Mesendoderm (in vitro differentiated cells): ENCODE data around the gene PHAF1.

Experiments used
- DNase-seq: peaks from one replicate; pipeline ENCODE4 v3.0.0; 2013
- H2AK5ac ChIP-seq: 2 replicates; pipeline ENCODE4 v1.6.1; 2013; ENCODE audit warnings: low read length, inconsistent platforms
- H2BK120ac ChIP-seq: 2 replicates; pipeline ENCODE4 v1.6.1; 2013; ENCODE audit warnings: low read depth, mild to moderate bottlenecking, low read length, moderate library complexity, mixed read lengths
- H2BK15ac ChIP-seq: replicated peaks from 2 replicates; pipeline ENCODE4 v1.6.1; 2013; ENCODE audit warnings: low read depth, mild to moderate bottlenecking, moderate library complexity
- H2BK5ac ChIP-seq: 2 replicates; pipeline ENCODE4 v1.6.1; 2013; ENCODE audit warnings: low read length, inconsistent platforms
- H3K18ac ChIP-seq: 2 replicates; pipeline ENCODE4 v1.6.1; 2013; ENCODE audit warnings: mild to moderate bottlenecking, low read length, mixed read lengths
- H3K23ac ChIP-seq: one replicate; pipeline ENCODE4 v1.6.1; 2013; ENCODE audit warnings: low read length
- H3K27ac ChIP-seq: 2 replicates; pipeline ENCODE4 v1.5.1; 2013; ENCODE audit warnings: low read depth, mild to moderate bottlenecking, inconsistent platforms, low read length, moderate library complexity
- H3K27me3 ChIP-seq: 2 replicates; pipeline ENCODE4 v1.6.1; 2013; ENCODE audit warnings: low read length, control low read depth, mild to moderate bottlenecking, inconsistent platforms; ENCODE audit not compliant: insufficient read depth, poor library complexity
- H3K36me3 ChIP-seq: 2 replicates; pipeline ENCODE4 v1.6.1; 2013; ENCODE audit warnings: low read length, inconsistent platforms; ENCODE audit not compliant: control insufficient read depth, insufficient read depth
- H3K4ac ChIP-seq: one replicate; pipeline ENCODE4 v1.6.1; 2013; ENCODE audit warnings: low read depth, mild to moderate bottlenecking, low read length, moderate library complexity
- H3K4me1 ChIP-seq: 2 replicates; pipeline ENCODE4 v1.6.1; 2013; ENCODE audit warnings: low read depth, low read length, inconsistent platforms; ENCODE audit not compliant: control insufficient read depth
- H3K4me2 ChIP-seq: 2 replicates; pipeline ENCODE4 v1.6.1; 2013; ENCODE audit warnings: low read length
- H3K4me3 ChIP-seq: 2 replicates; pipeline ENCODE4 v1.5.1; 2013; ENCODE audit warnings: mild to moderate bottlenecking, low read length
- H3K56ac ChIP-seq: one replicate; pipeline ENCODE4 v1.6.1; 2013; ENCODE audit warnings: low read length
- H3K79me1 ChIP-seq: 2 replicates; pipeline ENCODE4 v1.6.1; 2013; ENCODE audit warnings: low read length, inconsistent platforms
- H3K79me2 ChIP-seq: 2 replicates; pipeline ENCODE4 v1.6.1; 2013; ENCODE audit warnings: mild to moderate bottlenecking, low read length; ENCODE audit not compliant: control insufficient read depth, insufficient read depth
- H3K9ac ChIP-seq: 2 replicates; pipeline ENCODE4 v1.6.1; 2013; ENCODE audit warnings: low read length, inconsistent platforms
- H4K5ac ChIP-seq: one replicate; pipeline ENCODE4 v1.6.1; 2013; ENCODE audit warnings: low read length
- H4K8ac ChIP-seq: one replicate; pipeline ENCODE4 v1.6.1; 2013; ENCODE audit warnings: low read depth, mild to moderate bottlenecking, control low read depth, low read length, moderate library complexity
- WGBS: extraction: QIAGEN DNeasy Blood & Tissue Kit; methylation state at CpG from one replicate; pipeline ENCODE4 v1.1.7; 2013; ENCODE audit warnings: low lambda C conversion rate, missing lambda C conversion rate; ENCODE audit not compliant: insufficient coverage; ENCODE audit errors: extremely low coverage; 5-methylcytosine and 5-hydroxymethylcytosine counted together

The PHAF1 gene

GRCh38 chr16:67114793-67115192 lies 5.1 kb downstream of the PHAF1 start:
- Histone ChIP-seq H3K4me3 (no peak overlapping the region), H2AK5ac (no peak overlapping the region), H4K8ac (no peak overlapping the region), H3K23ac (no peak overlapping the region), H3K79me2 (peaks cover 29% of the 10 kb centered on the region), H3K36me3 (no peaks in the 10 kb centered on the region), H3K79me1 (peaks cover 29% of the 10 kb centered on the region), H3K4me2 (no peak overlapping the region), H3K18ac (no peak overlapping the region), H3K9ac (no peak overlapping the region), H3K27me3 (no peaks in the 10 kb centered on the region), H2BK15ac (no peak overlapping the region), H2BK5ac (no peak overlapping the region), H3K4ac (no peak overlapping the region), H2BK120ac (no peak overlapping the region), H3K56ac (no peak overlapping the region), H3K4me1 (no peaks in the 10 kb centered on the region), H4K5ac (no peak overlapping the region), H3K27ac (no peak overlapping the region)
- WGBS = 100% methylated on average over 1 of the region's 2 CpGs
- no peak for DNase-seq

- Histone ChIP-seq H3K4me2 (no peak overlapping the region), H2BK5ac (no peak overlapping the region), H2BK15ac (no peak overlapping the region), H3K9ac (no peak overlapping the region), H3K23ac (no peak overlapping the region), H2BK120ac (no peak overlapping the region), H3K27me3 (no peaks in the 10 kb centered on the region), H3K56ac (no peak overlapping the region), H4K8ac (no peak overlapping the region), H3K4me3 (no peak overlapping the region), H2AK5ac (no peak overlapping the region), H4K5ac (no peak overlapping the region), H3K79me1 (peaks cover 25% of the 10 kb centered on the region), H3K27ac (no peak overlapping the region), H3K79me2 (peaks cover 24% of the 10 kb centered on the region), H3K36me3 (peaks cover 2% of the 10 kb centered on the region), H3K4ac (no peak overlapping the region), H3K4me1 (no peaks in the 10 kb centered on the region), H3K18ac (no peak overlapping the region)
- WGBS = no CpG with 5 or more reads among the region's 7 CpGs
- DNase-seq = no peak
Measured at GRCh38 chr16:67115639-67116038, 5.9 kb downstream of the PHAF1 start.

GRCh38 chr16:67116388-67117311 lies 6.9 kb downstream of the PHAF1 start:
- no peak overlapping the region for H3K18ac ChIP-seq
- no peak overlapping the region for H4K5ac ChIP-seq
- H3K9ac ChIP-seq = no peak overlapping the region
- DNase-seq = no peak
- H2BK120ac ChIP-seq = no peak overlapping the region
- no peak overlapping the region for H3K4ac ChIP-seq
- no peak overlapping the region for H3K4me2 ChIP-seq
- H3K79me1 ChIP-seq = peaks cover 21% of the 10 kb centered on the region
- WGBS = no CpG with 5 or more reads among the region's 13 CpGs
- H3K27me3 ChIP-seq = no peaks in the 10 kb centered on the region
- H3K79me2 ChIP-seq = peaks cover 18% of the 10 kb centered on the region
- H3K4me1 ChIP-seq = no peaks in the 10 kb centered on the region
- H3K36me3 ChIP-seq = peaks cover 2% of the 10 kb centered on the region
- no peak overlapping the region for H3K56ac ChIP-seq
- no peak overlapping the region for H2BK5ac ChIP-seq
- H3K27ac ChIP-seq = no peak overlapping the region
- no peak overlapping the region for H2BK15ac ChIP-seq
- no peak overlapping the region for H3K23ac ChIP-seq
- no peak overlapping the region for H2AK5ac ChIP-seq
- no peak overlapping the region for H4K8ac ChIP-seq
- H3K4me3 ChIP-seq = no peak overlapping the region

GRCh38 chr16:67117716-67118115 lies 8.0 kb downstream of the PHAF1 start:
- Histone ChIP-seq H3K27me3 (no peaks in the 10 kb centered on the region), H3K4me3 (no peak overlapping the region), H2BK5ac (no peak overlapping the region), H2BK15ac (no peak overlapping the region), H3K56ac (no peak overlapping the region), H3K4me1 (no peaks in the 10 kb centered on the region), H3K79me2 (peaks cover 10% of the 10 kb centered on the region), H3K18ac (no peak overlapping the region), H3K36me3 (peaks cover 2% of the 10 kb centered on the region), H3K27ac (no peak overlapping the region), H2AK5ac (no peak overlapping the region), H2BK120ac (no peak overlapping the region), H4K5ac (no peak overlapping the region), H4K8ac (no peak overlapping the region), H3K9ac (no peak overlapping the region), H3K23ac (no peak overlapping the region), H3K4ac (no peak overlapping the region), H3K79me1 (peaks cover 17% of the 10 kb centered on the region), H3K4me2 (no peak overlapping the region)
- no peak for DNase-seq
- WGBS = no CpG with 5 or more reads among the region's 9 CpGs

- Histone ChIP-seq H3K79me1 (peaks cover 8% of the 10 kb centered on the region), H3K23ac (no peak overlapping the region), H3K79me2 (peaks cover 2% of the 10 kb centered on the region), H3K4ac (no peak overlapping the region), H3K56ac (no peak overlapping the region), H2AK5ac (no peak overlapping the region), H3K18ac (no peak overlapping the region), H4K5ac (no peak overlapping the region), H3K4me2 (no peak overlapping the region), H2BK120ac (no peak overlapping the region), H2BK5ac (no peak overlapping the region), H3K27ac (no peak overlapping the region), H4K8ac (no peak overlapping the region), H2BK15ac (no peak overlapping the region), H3K36me3 (peaks cover 2% of the 10 kb centered on the region), H3K4me3 (no peak overlapping the region), H3K27me3 (no peaks in the 10 kb centered on the region), H3K9ac (no peak overlapping the region), H3K4me1 (no peaks in the 10 kb centered on the region)
- no peak for DNase-seq
- WGBS = no CpG with 5 or more reads among the region's 5 CpGs
Measured at GRCh38 chr16:67120025-67120424, 10.3 kb downstream of the PHAF1 start.
